ENCODE data around the gene F10. TPM values are rescaled to one million over a fixed set of nuclear protein-coding genes. Genes with fewer than 3 reads are reported as not detected.

F10 gene
- total RNA-seq, 4 donors from 2014 or later, result 4.1 to 22.5 (median 11.8) TPM

DNA sequence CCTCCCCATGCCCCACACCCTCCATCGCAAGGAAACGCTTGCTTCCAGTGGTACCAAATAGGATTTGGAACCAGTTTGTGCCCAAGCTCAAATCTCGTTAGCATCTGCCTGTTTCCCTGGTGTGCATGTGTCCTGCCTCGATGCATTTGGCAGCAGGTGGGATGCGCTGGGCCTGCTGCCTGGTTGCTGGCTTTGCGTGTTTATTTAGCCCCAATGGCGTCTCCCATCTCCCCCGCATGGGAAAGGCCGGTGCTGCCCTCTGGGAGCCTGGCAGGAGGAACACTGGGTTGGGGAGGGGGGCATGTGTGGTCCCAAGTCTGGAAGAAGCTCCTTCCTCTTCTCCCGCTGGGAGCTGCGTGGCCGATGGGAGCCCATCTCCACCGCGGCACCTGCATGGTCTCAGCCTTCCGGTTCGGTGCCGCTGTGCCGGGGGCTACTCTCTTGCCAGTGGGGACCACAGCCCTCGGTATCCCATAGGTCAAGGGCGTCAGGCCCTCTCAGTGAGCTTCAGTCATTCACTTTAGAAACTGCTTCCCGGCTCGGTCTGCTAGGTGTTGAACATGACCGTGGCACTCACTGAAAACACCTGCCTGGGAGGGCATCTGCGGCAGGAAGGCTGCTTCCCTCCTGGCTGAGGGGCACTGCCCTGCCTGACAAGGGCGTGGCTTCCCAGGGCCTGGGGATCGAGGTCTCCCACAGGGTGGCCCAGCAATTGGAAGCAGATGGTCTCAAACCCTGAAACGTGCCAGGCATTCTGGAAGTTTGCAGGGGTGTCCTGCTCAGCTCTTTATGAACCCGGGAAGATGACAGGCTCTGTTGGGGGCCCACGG, 28.8 kb upstream of the F10 start:
- DNase-seq, result no peak
- TF ChIP-seq, protein P1, sequence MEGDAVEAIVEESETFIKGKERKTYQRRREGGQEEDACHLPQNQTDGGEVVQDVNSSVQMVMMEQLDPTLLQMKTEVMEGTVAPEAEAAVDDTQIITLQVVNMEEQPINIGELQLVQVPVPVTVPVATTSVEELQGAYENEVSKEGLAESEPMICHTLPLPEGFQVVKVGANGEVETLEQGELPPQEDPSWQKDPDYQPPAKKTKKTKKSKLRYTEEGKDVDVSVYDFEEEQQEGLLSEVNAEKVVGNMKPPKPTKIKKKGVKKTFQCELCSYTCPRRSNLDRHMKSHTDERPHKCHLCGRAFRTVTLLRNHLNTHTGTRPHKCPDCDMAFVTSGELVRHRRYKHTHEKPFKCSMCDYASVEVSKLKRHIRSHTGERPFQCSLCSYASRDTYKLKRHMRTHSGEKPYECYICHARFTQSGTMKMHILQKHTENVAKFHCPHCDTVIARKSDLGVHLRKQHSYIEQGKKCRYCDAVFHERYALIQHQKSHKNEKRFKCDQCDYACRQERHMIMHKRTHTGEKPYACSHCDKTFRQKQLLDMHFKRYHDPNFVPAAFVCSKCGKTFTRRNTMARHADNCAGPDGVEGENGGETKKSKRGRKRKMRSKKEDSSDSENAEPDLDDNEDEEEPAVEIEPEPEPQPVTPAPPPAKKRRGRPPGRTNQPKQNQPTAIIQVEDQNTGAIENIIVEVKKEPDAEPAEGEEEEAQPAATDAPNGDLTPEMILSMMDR (IDR thresholded peaks at IDR 0.05), result no peak

DNA sequence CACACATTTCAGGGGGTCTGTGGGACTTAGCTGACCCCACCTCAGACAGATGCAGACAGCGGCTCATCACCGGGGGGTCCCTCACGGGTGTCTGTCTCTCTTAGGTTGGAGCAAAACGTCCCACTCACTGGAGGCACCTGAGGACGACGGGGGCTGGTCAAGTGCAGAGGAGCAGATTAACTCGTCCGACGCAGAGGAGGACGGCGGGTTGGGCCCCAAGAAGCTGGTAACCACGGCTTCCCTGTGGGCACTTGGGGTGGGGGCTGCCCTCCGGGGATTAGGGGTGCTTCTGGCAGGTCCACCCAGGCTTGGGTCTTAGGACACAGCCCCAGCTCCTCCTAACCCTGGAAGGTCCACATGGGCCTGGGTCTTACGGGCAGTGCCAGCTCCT, 28.2 kb upstream of the F10 start:
- TF ChIP-seq, protein P1 (IDR thresholded peaks at IDR 0.05), result no peak
- no peak for TF ChIP-seq POLR2A (IDR thresholded peaks at IDR 0.05)
- Histone ChIP-seq H3K36me3 (no peaks in the 10 kb centered on the region), H3K27me3 (no peaks in the 10 kb centered on the region), H3K4me3 (no peak overlapping the region), H3K9me3 (no peaks in the 10 kb centered on the region), H3K4me1 (no peaks in the 10 kb centered on the region), H3K27ac (no peak overlapping the region)
- no peak for DNase-seq

More for the DNA sequence above, 28.8 kb upstream of the F10 start:
- H3K9me3 ChIP-seq, result no peaks in the 10 kb centered on the region
- no peaks in the 10 kb centered on the region for H3K36me3 ChIP-seq
- no peaks in the 10 kb centered on the region for H3K27me3 ChIP-seq
- H3K4me3 ChIP-seq, result no peak overlapping the region
- H3K27ac ChIP-seq, result no peak overlapping the region
- no peaks in the 10 kb centered on the region for H3K4me1 ChIP-seq

DNA sequence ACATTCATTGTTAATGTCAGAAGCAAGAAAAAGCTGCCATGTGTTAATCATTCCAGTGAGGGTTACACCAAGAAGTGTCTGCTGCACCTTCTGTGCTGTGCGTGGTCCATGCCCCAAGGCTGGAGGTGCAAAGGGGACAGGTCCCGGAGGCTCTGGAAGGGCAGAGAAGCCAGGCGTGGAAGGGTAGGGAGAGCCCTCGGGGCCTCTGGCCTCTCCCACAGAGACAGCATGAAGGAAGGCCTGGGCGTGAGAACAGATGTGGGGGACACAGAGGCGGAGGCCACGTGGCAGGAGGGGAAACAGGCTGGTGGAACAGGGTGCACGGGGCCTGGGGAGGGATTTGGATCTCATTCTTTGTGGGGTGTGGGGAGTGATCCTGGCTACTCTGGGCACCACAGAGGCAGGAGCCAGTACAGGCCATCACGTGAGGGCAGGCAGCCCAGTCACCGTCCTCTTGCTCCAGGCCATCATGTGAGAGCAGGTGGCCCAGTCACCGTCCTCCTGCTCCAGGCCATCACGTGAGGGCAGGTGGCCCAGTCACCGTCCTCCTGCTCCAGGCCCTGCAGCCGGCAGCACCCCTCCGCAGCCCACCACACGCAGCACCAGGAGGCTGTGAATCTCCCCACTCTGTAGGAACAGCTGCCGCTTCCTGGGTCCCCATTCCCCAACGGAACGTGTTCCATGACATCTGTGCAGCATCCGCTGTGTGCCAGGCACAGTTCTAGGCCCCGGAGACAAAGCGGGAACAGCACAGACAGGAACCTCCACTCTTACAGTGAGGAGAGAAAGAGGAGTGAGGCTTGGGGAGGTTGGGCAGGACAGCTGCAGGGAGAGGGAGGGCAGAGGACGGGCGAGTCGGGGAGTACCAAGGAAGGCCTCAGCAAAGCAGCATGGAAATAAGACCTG, 27.2 kb upstream of the F10 start:
- no peaks in the 10 kb centered on the region for H3K4me1 ChIP-seq
- H3K27ac ChIP-seq, result no peak overlapping the region
- H3K9me3 ChIP-seq, result no peaks in the 10 kb centered on the region
- no peak for DNase-seq
- TF ChIP-seq, protein P1 (IDR thresholded peaks at IDR 0.05), result no peak
- no peak for TF ChIP-seq POLR2A (IDR thresholded peaks at IDR 0.05)
- no peaks in the 10 kb centered on the region for H3K27me3 ChIP-seq
- no peak overlapping the region for H3K4me3 ChIP-seq
- no peaks in the 10 kb centered on the region for H3K36me3 ChIP-seq

DNA sequence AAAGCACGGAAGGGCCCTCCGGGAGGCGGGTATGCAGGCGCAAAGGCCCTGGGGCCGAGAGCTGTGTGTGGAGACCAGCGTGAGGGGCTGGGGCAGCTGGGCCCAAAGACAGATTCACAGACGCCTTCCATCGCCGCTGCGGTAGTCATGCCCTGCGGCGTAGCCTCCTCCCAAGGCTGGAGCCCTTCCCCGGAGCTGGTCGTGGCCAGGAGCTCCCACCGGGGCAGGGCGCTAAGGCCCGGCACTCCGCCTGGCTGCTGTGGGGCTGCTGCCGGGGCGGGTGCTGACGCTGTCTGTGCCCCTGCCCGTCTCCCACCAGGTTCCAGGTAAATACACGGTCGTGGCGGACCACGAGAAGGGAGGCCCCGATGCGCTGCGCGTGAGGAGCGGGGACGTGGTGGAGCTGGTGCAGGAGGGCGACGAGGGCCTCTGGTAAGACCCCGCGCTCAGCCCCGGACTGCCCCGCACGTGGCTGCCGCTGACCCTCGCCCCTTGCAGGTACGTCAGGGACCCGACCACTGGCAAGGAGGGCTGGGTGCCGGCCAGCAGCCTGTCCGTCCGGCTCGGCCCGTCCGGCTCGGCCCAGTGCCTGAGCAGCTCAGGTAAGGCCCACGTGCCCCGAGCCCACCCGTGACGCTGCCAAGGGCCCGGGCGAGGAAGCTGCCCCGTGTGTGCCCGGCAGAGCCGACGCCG, 26.4 kb upstream of the F10 start:
- Histone ChIP-seq H3K4me3 (no peak overlapping the region), H3K4me1 (no peaks in the 10 kb centered on the region), H3K36me3 (no peaks in the 10 kb centered on the region), H3K27ac (no peak overlapping the region), H3K27me3 (no peaks in the 10 kb centered on the region), H3K9me3 (no peaks in the 10 kb centered on the region)
- no peak for DNase-seq
- TF ChIP-seq, protein P1 (IDR thresholded peaks at IDR 0.05), result no peak
- no peak for TF ChIP-seq POLR2A (IDR thresholded peaks at IDR 0.05)

DNA sequence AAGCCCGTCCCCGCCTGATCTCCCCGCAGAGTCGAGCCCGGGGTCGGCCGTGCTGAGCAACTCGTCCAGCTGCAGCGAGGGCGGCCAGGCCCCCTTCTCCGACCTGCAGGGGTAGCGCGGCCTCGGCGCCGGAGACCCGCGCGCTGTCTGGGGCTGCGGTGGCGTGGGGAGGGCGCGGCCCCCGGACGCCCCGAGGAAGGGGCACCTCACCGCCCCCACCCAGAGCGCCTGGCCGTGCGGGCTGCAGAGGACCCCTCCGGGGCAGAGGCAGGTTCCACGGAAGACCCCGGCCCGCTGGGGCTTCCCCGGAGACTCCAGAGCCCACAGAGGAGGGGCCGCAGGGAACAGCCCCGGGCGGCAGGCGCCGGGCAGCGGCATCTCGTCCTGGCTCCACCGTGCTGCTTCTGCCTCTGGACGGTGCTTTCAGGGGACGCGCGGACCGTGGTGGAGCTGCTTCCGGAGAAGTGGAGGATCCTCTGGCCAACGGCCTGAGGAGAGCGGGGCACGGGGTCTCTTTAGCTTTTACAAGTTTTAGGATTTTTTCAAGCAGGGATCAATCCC, 25.8 kb upstream of the F10 start:
- Histone ChIP-seq H3K36me3 (no peaks in the 10 kb centered on the region), H3K27ac (no peak overlapping the region), H3K9me3 (no peaks in the 10 kb centered on the region), H3K27me3 (no peaks in the 10 kb centered on the region), H3K4me3 (no peak overlapping the region), H3K4me1 (no peaks in the 10 kb centered on the region)
- TF ChIP-seq, protein P1 (IDR thresholded peaks at IDR 0.05), result no peak
- TF ChIP-seq POLR2A (IDR thresholded peaks at IDR 0.05), result no peak
- no peak for DNase-seq
